Measurements from ENCODE around the gene BTBD6. TPM values are rescaled to one million over a fixed set of nuclear protein-coding genes. Genes with fewer than 3 reads are reported as not detected.

The BTBD6 gene
- total RNA-seq, 2 donors from 2014 or later, result 26.9 to 34.9 TPM

DNA sequence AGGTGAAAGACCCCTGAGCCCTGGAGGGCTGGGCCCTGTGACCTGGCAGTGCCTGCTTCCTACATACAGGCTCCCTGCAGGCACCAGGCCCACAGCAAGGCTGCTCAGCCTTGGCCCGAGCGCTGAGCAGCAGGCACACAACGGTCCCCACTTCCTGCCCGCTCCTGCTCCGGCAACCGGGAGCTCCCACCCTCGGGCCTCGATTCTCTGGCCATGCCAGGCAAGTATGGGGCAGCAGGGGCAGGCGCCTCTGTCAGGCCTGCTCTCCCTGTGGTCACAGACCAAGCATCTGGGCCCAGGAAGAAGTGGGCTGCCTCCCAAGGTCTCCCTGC lies 36.6 kb upstream of the BTBD6 start:
- peaks cover 17% of the 10 kb centered on the region for H3K36me3 ChIP-seq
- H3K4me1 ChIP-seq, result peaks cover 0 to 12% of the 10 kb centered on the region in 2 donors
- no peak for DNase-seq (ENCODE audit: low spot score)
- H3K4me3 ChIP-seq, result no peak overlapping the region
- no peak overlapping the region for H3K27ac ChIP-seq
- TF ChIP-seq, protein P1, sequence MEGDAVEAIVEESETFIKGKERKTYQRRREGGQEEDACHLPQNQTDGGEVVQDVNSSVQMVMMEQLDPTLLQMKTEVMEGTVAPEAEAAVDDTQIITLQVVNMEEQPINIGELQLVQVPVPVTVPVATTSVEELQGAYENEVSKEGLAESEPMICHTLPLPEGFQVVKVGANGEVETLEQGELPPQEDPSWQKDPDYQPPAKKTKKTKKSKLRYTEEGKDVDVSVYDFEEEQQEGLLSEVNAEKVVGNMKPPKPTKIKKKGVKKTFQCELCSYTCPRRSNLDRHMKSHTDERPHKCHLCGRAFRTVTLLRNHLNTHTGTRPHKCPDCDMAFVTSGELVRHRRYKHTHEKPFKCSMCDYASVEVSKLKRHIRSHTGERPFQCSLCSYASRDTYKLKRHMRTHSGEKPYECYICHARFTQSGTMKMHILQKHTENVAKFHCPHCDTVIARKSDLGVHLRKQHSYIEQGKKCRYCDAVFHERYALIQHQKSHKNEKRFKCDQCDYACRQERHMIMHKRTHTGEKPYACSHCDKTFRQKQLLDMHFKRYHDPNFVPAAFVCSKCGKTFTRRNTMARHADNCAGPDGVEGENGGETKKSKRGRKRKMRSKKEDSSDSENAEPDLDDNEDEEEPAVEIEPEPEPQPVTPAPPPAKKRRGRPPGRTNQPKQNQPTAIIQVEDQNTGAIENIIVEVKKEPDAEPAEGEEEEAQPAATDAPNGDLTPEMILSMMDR (IDR thresholded peaks at IDR 0.05), result no peak
- no peaks in the 10 kb centered on the region for H3K27me3 ChIP-seq
- H3K9me3 ChIP-seq, result no peaks in the 10 kb centered on the region

DNA sequence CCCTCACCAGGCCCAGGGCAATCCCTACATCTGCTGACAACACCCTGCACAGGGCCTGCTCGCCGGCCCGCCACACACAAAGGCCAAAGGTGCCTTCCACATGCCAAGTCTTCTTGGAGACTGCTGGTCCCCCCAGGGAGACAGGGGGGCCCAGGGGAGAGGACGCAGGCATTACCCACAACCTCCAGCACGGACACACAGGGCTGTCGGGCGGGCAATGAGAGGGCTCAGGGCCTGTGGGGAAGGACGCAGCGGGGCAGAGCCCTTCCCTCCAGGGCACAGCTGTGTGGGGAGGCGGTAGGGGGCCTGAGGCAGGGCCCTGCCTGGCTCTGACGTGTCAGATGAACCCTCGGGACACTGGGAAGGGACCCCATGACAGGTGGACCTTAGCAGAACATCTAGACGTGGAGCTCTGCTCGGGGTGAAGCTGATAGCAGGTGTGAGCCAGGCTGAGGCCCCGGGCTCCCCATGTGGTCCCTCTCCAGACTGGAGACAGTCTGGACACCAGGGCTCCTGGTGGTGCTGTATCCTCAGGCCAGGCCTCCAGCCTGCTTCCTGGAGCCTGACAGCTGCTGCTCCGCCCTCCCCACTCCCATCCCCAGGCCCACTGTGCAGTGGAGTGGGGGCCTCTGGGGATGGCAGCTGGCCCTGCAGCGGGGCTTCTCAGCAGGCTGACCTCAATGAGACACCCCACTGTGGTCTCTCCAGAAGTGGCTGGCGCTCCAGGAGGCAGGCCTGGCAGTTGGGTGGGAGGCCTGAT lies 35.6 kb upstream of the BTBD6 start:
- Histone ChIP-seq H3K9me3 (no peaks in the 10 kb centered on the region), H3K4me3 (no peak overlapping the region), H3K27me3 (no peaks in the 10 kb centered on the region), H3K36me3 (peaks cover 27% of the 10 kb centered on the region), H3K27ac (no peak overlapping the region), H3K4me1 (peaks cover 0 to 2% of the 10 kb centered on the region in 2 donors)
- TF ChIP-seq, protein P1 (IDR thresholded peaks at IDR 0.05), result no peak
- no peak for DNase-seq (ENCODE audit: low spot score)

DNA sequence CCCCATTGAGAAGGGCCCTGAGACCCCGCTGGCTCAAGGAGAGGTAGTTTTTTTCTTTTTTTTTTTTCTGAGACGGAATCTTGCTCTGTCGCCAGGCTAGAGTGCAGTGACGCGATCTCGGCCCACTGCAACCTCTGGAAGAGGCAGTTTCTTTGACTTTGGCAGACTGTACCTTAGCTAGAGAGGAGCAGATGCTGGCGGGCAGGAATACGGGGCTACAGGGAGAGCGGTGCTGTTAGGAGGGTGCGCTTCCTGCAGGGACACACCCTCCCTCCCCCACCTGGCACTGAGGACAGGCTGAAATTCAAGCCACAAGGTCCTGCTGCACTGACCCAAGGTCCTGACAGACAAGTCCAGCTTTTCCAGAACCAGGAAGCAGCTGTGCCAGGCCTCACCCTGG lies 35.0 kb upstream of the BTBD6 start:
- TF ChIP-seq, protein P1 (IDR thresholded peaks at IDR 0.05), result no peak
- Histone ChIP-seq H3K27me3 (no peaks in the 10 kb centered on the region), H3K9me3 (no peaks in the 10 kb centered on the region), H3K4me1 (no peaks in the 10 kb centered on the region), H3K27ac (no peak overlapping the region), H3K4me3 (no peak overlapping the region), H3K36me3 (peaks cover 34% of the 10 kb centered on the region)
- DNase-seq (ENCODE audit: low spot score), result no peak

DNA sequence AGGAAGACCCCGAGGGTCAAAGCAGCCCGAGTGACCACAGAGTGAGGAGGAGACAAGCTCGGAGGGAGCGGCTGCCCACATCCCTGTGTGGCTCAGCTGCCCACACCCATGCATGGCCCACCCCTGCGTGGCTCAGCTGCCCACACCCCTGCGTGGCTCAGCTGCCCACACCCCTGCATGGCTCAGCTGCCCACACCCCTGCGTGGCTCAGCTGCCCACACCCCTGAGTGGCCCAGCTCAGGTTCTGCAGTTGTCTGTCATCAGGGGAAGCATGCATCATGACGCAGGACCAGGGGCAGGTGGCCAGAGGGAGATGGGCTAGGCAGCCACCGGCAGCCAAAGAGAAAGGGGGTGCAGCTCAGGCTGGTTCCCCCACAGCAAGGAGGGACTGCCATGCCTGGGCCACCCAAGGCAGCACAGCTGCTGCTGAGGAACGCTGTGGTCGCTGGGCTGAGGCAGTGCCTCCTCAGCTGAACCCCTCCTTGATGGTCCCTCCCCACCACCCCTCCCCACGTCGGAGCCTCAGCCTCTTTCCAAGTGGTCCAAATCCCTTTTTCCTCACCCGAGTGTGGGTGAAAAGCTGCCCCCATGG lies 33.9 kb upstream of the BTBD6 start:
- DNase-seq (ENCODE audit: low spot score), result no peak
- TF ChIP-seq, protein P1 (IDR thresholded peaks at IDR 0.05), result no peak
- no peaks in the 10 kb centered on the region for H3K9me3 ChIP-seq
- no peak overlapping the region for H3K27ac ChIP-seq
- peaks cover 44% of the 10 kb centered on the region for H3K36me3 ChIP-seq
- H3K4me1 ChIP-seq, result no peaks in the 10 kb centered on the region
- no peaks in the 10 kb centered on the region for H3K27me3 ChIP-seq
- no peak overlapping the region for H3K4me3 ChIP-seq

DNA sequence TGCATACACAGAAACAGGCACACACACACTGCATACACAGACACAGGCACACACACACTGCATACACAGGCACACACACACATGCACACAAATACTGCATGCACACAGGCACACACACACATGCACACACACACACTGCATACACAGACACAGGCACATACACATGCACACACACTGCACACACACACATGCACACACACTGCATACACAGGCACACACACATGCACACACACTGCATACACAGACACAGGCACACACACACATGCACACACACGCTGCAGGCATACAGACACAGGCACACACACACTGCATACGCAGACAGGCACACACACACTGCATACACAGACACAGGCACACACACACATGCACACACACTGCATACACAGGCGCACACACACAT lies 32.7 kb upstream of the BTBD6 start:
- Histone ChIP-seq H3K36me3 (peaks cover 47% of the 10 kb centered on the region), H3K9me3 (no peaks in the 10 kb centered on the region), H3K4me1 (peaks cover 0 to 3% of the 10 kb centered on the region in 2 donors), H3K27ac (no peak overlapping the region), H3K27me3 (no peaks in the 10 kb centered on the region), H3K4me3 (no peak overlapping the region)
- TF ChIP-seq, protein P1 (IDR thresholded peaks at IDR 0.05), result no peak
- DNase-seq (ENCODE audit: low spot score), result no peak

Data from right atrium auricular region (tissue), 2 donors.